A673 (cell line): ENCODE data around the gene SHROOM4.

Source experiments
- EZH2 ChIP-seq: fragments of 200-600 bp; sonication (generic); IDR thresholded peaks from 2 replicates; pipeline ENCODE4 v1.6.1; 2017; ENCODE audit warnings: borderline replicate concordance, low read depth, mild to moderate bottlenecking, mixed read lengths, antibody characterized with exemption, low read length; ENCODE audit not compliant: poor library complexity, severe bottlenecking
- TF ChIP-seq, protein P1 (sequence below): fragments of 300-800, 200-600 bp; sonication (generic); conservative IDR thresholded peaks from 2 replicates; pipeline ENCODE4 v1.5.1; 2017; ENCODE audit warnings: low read depth, mild to moderate bottlenecking, antibody characterized with exemption, low read length, moderate library complexity, mixed read lengths

- TF ChIP-seq, protein P1, sequence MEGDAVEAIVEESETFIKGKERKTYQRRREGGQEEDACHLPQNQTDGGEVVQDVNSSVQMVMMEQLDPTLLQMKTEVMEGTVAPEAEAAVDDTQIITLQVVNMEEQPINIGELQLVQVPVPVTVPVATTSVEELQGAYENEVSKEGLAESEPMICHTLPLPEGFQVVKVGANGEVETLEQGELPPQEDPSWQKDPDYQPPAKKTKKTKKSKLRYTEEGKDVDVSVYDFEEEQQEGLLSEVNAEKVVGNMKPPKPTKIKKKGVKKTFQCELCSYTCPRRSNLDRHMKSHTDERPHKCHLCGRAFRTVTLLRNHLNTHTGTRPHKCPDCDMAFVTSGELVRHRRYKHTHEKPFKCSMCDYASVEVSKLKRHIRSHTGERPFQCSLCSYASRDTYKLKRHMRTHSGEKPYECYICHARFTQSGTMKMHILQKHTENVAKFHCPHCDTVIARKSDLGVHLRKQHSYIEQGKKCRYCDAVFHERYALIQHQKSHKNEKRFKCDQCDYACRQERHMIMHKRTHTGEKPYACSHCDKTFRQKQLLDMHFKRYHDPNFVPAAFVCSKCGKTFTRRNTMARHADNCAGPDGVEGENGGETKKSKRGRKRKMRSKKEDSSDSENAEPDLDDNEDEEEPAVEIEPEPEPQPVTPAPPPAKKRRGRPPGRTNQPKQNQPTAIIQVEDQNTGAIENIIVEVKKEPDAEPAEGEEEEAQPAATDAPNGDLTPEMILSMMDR = no peak
- no peak for TF ChIP-seq EZH2
These were observed 46.5 kb upstream of the SHROOM4 start for GRCh38 chrX:50860518-50860917.
